ENCODE data around the gene METTL23.

Gene METTL23

GRCh38 chr17:76683011-76683755 is 43.5 kb upstream of the METTL23 start:
- Histone ChIP-seq H3K36me3 (replicated peaks; ENCODE audit: insufficient read depth, low read length) (no peaks in the 10 kb centered on the region), H3K27me3 (replicated peaks; ENCODE audit: insufficient read depth, low read length) (peaks cover 27% of the 10 kb centered on the region), H3K4me3 (ENCODE audit: low read length) (no peak overlapping the region), H4K20me1 (ENCODE audit: insufficient read depth, low read length) (no peaks in the 10 kb centered on the region), H3K79me2 (ENCODE audit: low read length) (no peaks in the 10 kb centered on the region), H2AFZ (ENCODE audit: low read length) (no peak overlapping the region), H3K9ac (ENCODE audit: low read length) (no peak overlapping the region), H3K9me2 (replicated peaks; ENCODE audit: insufficient read depth, low read length) (no peaks in the 10 kb centered on the region), H3K4me1 (ENCODE audit: low read length) (no peaks in the 10 kb centered on the region), H3F3A (ENCODE audit: insufficient read depth, low read length) (no peaks in the 10 kb centered on the region), H3K9me3 (replicated peaks; ENCODE audit: insufficient read depth, low read length) (no peaks in the 10 kb centered on the region), H3K4me2 (ENCODE audit: low read depth, low read length) (no peak overlapping the region), H3K27ac (ENCODE audit: low read length) (no peak overlapping the region)
- no peak for DNase-seq
- TF ChIP-seq EZH2phosphoT487 (IDR thresholded peaks at IDR 0.05; ENCODE audit: low read length) (no peak), EZH2 (optimal IDR thresholded peaks at IDR 0.05; ENCODE audit: low read depth, low read length) (no peak)
- TF ChIP-seq, protein P1, sequence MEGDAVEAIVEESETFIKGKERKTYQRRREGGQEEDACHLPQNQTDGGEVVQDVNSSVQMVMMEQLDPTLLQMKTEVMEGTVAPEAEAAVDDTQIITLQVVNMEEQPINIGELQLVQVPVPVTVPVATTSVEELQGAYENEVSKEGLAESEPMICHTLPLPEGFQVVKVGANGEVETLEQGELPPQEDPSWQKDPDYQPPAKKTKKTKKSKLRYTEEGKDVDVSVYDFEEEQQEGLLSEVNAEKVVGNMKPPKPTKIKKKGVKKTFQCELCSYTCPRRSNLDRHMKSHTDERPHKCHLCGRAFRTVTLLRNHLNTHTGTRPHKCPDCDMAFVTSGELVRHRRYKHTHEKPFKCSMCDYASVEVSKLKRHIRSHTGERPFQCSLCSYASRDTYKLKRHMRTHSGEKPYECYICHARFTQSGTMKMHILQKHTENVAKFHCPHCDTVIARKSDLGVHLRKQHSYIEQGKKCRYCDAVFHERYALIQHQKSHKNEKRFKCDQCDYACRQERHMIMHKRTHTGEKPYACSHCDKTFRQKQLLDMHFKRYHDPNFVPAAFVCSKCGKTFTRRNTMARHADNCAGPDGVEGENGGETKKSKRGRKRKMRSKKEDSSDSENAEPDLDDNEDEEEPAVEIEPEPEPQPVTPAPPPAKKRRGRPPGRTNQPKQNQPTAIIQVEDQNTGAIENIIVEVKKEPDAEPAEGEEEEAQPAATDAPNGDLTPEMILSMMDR (IDR thresholded peaks at IDR 0.05; ENCODE audit: low read length), result no peak

- no peak for DNase-seq
- Histone ChIP-seq H3K36me3 (replicated peaks; ENCODE audit: insufficient read depth, low read length) (no peaks in the 10 kb centered on the region), H3K9me3 (replicated peaks; ENCODE audit: insufficient read depth, low read length) (no peaks in the 10 kb centered on the region), H3K4me2 (ENCODE audit: low read depth, low read length) (no peak overlapping the region), H2AFZ (ENCODE audit: low read length) (no peak overlapping the region), H4K20me1 (ENCODE audit: insufficient read depth, low read length) (no peaks in the 10 kb centered on the region), H3K9me2 (replicated peaks; ENCODE audit: insufficient read depth, low read length) (no peaks in the 10 kb centered on the region), H3K27ac (ENCODE audit: low read length) (no peak overlapping the region), H3K4me1 (ENCODE audit: low read length) (no peaks in the 10 kb centered on the region), H3K9ac (ENCODE audit: low read length) (no peak overlapping the region), H3K79me2 (ENCODE audit: low read length) (no peaks in the 10 kb centered on the region), H3K27me3 (replicated peaks; ENCODE audit: insufficient read depth, low read length) (peaks cover 27% of the 10 kb centered on the region), H3F3A (ENCODE audit: insufficient read depth, low read length) (no peaks in the 10 kb centered on the region), H3K4me3 (ENCODE audit: low read length) (no peak overlapping the region)
- TF ChIP-seq EZH2 (optimal IDR thresholded peaks at IDR 0.05; ENCODE audit: low read depth, low read length) (no peak), EZH2phosphoT487 (IDR thresholded peaks at IDR 0.05; ENCODE audit: low read length) (no peak)
- TF ChIP-seq, protein P1 (IDR thresholded peaks at IDR 0.05; ENCODE audit: low read length), result no peak
Observed at GRCh38 chr17:76683921-76684745, 42.5 kb upstream of the METTL23 start.

GRCh38 chr17:76684756-76685155 is 41.9 kb upstream of the METTL23 start:
- Histone ChIP-seq H3K36me3 (replicated peaks; ENCODE audit: insufficient read depth, low read length) (no peaks in the 10 kb centered on the region), H3K4me1 (ENCODE audit: low read length) (no peaks in the 10 kb centered on the region)

More at GRCh38 chr17:76684756-76685155, 41.9 kb upstream of the METTL23 start:
- Histone ChIP-seq H3K79me2 (ENCODE audit: low read length) (no peaks in the 10 kb centered on the region), H3K4me2 (ENCODE audit: low read depth, low read length) (no peak overlapping the region), H2AFZ (ENCODE audit: low read length) (no peak overlapping the region), H3K9ac (ENCODE audit: low read length) (no peak overlapping the region), H3F3A (ENCODE audit: insufficient read depth, low read length) (no peaks in the 10 kb centered on the region), H3K4me3 (ENCODE audit: low read length) (no peak overlapping the region), H3K27me3 (replicated peaks; ENCODE audit: insufficient read depth, low read length) (peaks cover 27% of the 10 kb centered on the region), H3K9me2 (replicated peaks; ENCODE audit: insufficient read depth, low read length) (no peaks in the 10 kb centered on the region), H3K9me3 (replicated peaks; ENCODE audit: insufficient read depth, low read length) (no peaks in the 10 kb centered on the region), H4K20me1 (ENCODE audit: insufficient read depth, low read length) (no peaks in the 10 kb centered on the region), H3K27ac (ENCODE audit: low read length) (no peak overlapping the region)
- TF ChIP-seq, protein P1 (IDR thresholded peaks at IDR 0.05; ENCODE audit: low read length), result no peak
- no peak for TF ChIP-seq EZH2phosphoT487 (IDR thresholded peaks at IDR 0.05; ENCODE audit: low read length)
- TF ChIP-seq EZH2 (optimal IDR thresholded peaks at IDR 0.05; ENCODE audit: low read depth, low read length), result no peak
- DNase-seq, result no peak

All from MM.1S (cell line).